Measurements from ENCODE around the gene MYG1.

DNA sequence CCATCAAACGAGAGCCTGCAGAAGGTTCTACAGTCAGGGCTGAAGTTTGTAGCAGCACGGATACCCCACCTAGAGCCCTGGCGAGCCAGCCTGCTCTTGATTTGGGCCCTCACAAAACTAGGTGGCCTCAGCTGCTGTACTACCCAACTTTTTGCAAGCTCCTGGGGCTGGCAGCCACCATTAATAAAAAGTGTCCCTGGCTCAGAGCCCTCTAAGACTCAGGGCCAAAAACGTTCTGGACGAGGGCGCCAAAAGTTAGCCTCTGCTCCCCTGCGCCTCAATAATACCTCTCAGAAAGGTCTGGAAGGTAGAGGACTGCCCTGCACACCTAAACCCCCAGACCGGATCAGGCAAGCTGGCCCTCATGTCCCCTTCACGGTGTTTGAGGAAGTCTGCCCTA is 13.0 kb upstream of the MYG1 start:
- TF ChIP-seq POLR2A (IDR thresholded peaks at IDR 0.05; ENCODE audit: low read length): peak; percentile 7
- no peak for TF ChIP-seq GATA1 (IDR thresholded peaks at IDR 0.05; ENCODE audit: low read depth, low read length)
